T-helper 22 cell (primary cell): Measurements from ENCODE around the gene EYS.
"Not testable (repeated sequence)": the region's sequence is repeated elsewhere in the genome, so short reads cannot be mapped to it uniquely, and the experiment has no call there.

Experiments used
- DNase-seq: peaks from one replicate; pipeline ENCODE4 v3.0.0-alpha.2; 2020; ENCODE audit warnings: low read depth

Gene EYS

GRCh38 chr6:63792736-63793464, 1914.1 kb downstream of the EYS start:
- no peak for DNase-seq

GRCh38 chr6:63790334-63790733, 1916.7 kb downstream of the EYS start:
- no peak for DNase-seq

DNA sequence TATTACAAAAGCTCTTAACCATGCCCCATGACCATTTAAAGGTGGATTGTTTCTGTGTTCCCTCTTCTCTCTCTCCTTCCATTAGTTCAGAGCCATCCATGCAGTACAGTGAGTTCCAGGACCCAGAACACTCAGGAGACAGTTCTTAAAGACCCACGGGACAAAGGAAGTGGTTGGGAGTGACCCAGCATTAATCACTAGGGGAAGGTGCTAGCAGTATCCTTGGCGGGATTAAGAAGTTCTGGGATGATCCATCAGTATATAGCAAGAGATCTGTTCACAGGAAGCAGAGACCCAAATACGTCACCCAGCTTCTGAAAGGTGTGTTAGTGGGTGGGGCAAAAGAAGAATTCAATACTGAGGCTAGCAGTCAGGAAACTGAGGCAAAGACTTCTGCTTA, 1917.3 kb downstream of the EYS start:
- DNase-seq = no peak

GRCh38 chr6:63788569-63788968, 1918.5 kb downstream of the EYS start:
- no peak for DNase-seq

DNA sequence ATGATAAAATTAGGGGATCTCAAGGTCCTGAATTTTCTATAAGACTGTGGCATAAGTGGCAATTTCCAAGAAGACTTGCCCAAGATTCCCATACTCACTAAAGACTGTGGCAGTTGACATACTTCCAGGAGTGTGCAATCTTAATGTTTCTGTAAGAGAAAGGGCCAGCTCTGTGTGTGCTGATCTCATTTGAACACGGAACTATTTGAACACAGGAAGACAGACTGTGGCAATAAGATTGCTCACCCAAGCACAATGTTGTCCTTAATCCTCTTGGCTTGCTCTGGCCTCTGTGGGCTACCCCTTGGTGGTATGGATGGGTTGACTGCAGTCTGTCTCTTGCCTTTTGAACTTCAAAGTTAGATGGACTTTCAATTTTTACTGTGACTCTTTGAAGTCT, 1920.0 kb downstream of the EYS start:
- no peak for DNase-seq

GRCh38 chr6:63785006-63785405, 1922.0 kb downstream of the EYS start:
- no peak for DNase-seq

GRCh38 chr6:63783096-63783495, 1923.9 kb downstream of the EYS start:
- no peak for DNase-seq

- DNase-seq = no peak
Observed at GRCh38 chr6:63774961-63775360, 1932.1 kb downstream of the EYS start.

DNA sequence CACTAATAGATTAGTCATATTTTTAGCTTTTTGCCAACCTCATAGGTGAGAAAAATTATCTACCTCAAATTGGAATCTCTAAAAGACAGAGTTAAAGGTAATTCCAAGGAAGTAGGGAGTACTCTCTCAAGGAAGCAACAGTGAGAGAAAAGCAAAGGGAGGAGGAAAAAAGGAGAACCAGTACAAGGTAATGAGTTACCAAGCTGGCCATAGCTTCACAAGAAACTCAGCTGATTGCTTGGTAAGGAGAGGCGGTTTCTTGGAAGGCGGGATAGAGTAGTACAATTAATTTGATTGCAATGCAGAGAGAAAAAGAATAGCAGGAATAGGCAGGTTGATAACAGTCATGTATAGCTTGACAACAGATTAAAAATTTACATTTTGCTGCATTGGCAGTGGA, 1933.8 kb downstream of the EYS start:
- DNase-seq = no peak

DNA sequence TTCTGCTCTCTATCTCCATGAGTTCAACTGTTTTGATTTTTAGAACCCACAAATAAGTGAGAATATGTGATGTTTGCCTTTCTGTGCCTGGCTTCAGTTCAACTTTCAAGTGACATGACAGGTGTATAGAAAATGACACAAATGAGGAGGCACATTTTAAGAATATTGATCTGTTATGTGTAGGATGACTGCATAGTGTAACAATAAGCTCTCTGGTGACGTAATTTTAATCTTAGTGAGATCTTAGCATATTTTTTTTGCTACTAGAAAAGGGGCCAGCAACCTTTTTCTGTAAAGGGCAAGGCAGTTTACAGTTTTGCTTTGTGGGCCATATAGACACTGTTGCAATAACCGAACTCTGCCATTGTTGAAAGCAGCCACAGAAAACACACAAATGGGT, 1941.2 kb downstream of the EYS start:
- DNase-seq = no peak

GRCh38 chr6:63764318-63764916, 1942.6 kb downstream of the EYS start:
- DNase-seq = no peak

GRCh38 chr6:63760199-63760598, 1946.8 kb downstream of the EYS start:
- no peak for DNase-seq

- no peak for DNase-seq
Observed at GRCh38 chr6:63759605-63760105, 1947.4 kb downstream of the EYS start.

GRCh38 chr6:63757826-63758225, 1949.2 kb downstream of the EYS start:
- DNase-seq = no peak

DNA sequence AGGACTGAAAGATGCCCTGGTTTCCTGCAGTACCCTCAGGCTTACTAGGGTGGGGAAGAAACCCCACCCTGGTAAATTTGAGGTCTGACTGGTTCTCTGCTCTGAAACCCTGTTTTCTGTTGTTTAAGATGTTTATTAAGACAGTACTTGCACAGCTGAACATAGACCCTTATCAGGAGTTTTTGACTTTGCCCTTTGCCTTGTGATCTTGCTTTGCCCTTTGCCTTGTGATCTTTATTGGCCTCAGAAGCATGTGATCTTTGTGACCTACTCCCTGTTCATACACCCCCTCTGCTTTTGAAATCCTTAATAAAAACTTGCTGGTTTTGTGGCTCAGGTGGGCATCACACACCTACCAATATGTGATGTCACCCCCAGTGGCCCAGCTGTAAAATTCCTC, 1949.8 kb downstream of the EYS start:
- DNase-seq = not testable (repeated sequence)

DNA sequence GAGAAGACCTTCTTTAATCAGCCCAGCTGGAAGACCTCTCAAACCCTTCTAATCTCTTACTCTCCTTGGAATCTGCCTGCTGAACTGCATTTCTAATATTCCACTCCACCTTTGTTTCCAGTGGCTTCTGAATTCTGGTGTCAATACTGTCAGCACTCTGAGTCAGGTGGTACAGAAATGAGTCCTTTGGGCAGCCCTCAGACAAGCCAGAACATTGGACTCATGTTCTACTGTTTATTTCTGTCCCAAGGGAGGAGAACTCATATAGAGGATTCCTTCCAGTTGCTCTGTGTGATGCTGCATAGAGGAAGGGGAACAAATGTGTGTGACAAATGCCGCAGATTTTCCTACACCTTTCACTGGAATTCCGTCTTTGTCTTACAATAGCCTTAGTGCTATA, 1956.6 kb downstream of the EYS start:
- DNase-seq = no peak

- DNase-seq = no peak
Observed at GRCh38 chr6:63745784-63746183, 1961.2 kb downstream of the EYS start.

- no peak for DNase-seq
Observed at GRCh38 chr6:63744810-63745209, 1962.2 kb downstream of the EYS start.

DNA sequence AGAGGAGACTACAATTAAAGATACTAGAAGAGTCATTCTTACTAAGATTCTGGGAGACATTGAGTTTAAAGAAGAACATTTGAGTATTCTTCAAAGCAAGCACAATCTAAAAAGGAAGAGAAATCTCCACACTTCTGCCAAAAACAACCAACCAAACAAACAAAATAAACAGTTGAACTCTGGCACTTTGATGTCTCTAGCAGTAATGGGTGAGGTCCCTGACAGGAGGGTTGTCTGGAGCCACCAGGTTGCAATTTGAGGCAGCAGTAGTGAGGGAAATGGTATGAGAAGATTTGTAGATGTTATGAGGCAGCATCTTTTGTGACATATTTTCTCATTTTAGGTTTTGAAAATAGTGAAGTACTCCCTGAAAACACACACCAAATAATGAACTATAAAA, 1963.3 kb downstream of the EYS start:
- DNase-seq = no peak

DNA sequence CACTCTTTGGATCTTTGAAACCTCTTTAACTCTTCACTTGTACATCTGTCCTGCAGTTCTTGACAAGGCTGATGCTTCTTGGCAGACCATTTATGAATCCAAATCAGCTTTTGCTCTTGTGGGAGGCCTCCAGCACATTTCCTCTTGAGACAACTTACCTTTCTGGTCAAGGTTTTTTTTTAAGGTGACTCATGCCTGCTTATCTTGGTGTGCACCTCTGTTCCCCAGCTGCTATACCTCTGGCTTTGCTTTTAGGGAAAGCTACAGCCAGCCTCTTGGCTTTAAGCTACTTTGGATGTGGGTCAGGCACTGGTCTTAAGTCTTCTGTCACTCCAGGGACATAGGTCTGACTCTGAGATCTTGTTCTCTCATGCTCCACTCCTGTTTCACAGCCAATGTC, 1965.0 kb downstream of the EYS start:
- no peak for DNase-seq

- no peak for DNase-seq
Observed at GRCh38 chr6:63740709-63741108, 1966.3 kb downstream of the EYS start.

DNA sequence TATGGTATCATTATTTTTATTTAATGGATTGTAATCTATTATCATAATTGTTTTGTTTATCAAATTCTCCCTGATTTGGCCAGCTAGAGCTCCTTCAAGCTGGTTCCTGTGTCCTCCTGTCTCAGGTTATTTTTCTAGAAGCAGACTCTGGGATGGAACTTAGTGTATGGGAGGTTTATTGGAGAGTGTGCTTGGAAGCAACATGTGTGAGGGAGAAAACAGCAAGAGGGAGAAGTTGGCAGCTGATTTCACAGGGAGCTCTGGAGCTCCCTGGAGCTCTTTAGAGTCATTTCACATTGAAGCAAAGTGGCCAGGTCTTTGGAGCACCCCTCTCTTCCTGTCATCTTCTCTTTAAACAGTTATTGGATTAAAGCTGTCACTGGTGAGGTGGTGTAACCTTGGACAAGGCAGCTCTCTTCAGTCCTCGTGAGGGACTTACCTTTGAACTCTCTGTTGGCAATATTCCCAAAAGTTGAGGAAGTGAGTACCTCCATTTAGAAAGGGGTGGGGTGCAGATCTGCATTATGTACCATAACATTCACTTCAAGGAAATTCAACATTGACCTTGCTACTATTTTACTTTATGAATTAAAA, 1967.8 kb downstream of the EYS start:
- DNase-seq = no peak

DNA sequence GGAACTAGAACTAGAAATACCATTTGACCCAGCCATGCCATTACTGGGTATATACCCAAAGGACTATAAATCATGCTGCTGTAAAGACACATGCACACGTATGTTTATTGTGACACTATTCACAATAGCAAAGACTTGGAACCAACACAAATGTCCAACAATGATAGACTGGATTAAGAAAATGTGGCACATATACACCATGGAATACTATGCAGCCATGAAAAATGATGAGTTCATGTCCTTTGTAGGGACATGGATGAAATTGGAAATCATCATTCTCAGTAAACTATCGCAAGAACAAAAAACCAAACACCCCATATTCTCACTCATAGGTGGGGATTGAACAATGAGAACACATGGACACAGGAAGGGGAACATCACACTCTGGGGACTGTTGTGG, 1968.8 kb downstream of the EYS start:
- not testable (repeated sequence) for DNase-seq

GRCh38 chr6:63734923-63735322, 1972.1 kb downstream of the EYS start:
- DNase-seq = no peak
